GM03348 (cell line): ENCODE measurements around the gene RIT2.

Experiments used
- DNase-seq: peaks from one replicate; pipeline ENCODE4 v3.0.0; 2012; ENCODE audit warnings: low spot score

RIT2 gene

GRCh38 chr18:42925036-42925435 is 190.4 kb downstream of the RIT2 start:
- no peak for DNase-seq

GRCh38 chr18:42922363-42922762 is 193.1 kb downstream of the RIT2 start:
- no peak for DNase-seq

GRCh38 chr18:42921226-42921737 is 194.2 kb downstream of the RIT2 start:
- DNase-seq, result no peak

- no peak for DNase-seq
Measured at GRCh38 chr18:42920621-42921020, 194.9 kb downstream of the RIT2 start.

- DNase-seq, result no peak
Measured at GRCh38 chr18:42915299-42915698, 200.2 kb downstream of the RIT2 start.

- no peak for DNase-seq
Measured at GRCh38 chr18:42914476-42914875, 201.0 kb downstream of the RIT2 start.

GRCh38 chr18:42909095-42909494 is 206.4 kb downstream of the RIT2 start:
- no peak for DNase-seq

GRCh38 chr18:42906761-42907160 is 208.7 kb downstream of the RIT2 start:
- DNase-seq, result no peak

GRCh38 chr18:42901161-42901560 is 214.3 kb downstream of the RIT2 start:
- DNase-seq, result no peak

- DNase-seq, result no peak
Measured at GRCh38 chr18:42893977-42894376, 221.5 kb downstream of the RIT2 start.

GRCh38 chr18:42892181-42892580 is 223.3 kb downstream of the RIT2 start:
- no peak for DNase-seq

- DNase-seq, result no peak
Measured at GRCh38 chr18:42891705-42892104, 223.8 kb downstream of the RIT2 start.

- no peak for DNase-seq
Measured at GRCh38 chr18:42883169-42883568, 232.3 kb downstream of the RIT2 start.

- DNase-seq, result no peak
Measured at GRCh38 chr18:42882122-42882521, 233.4 kb downstream of the RIT2 start.

GRCh38 chr18:42872838-42873237 is 242.6 kb downstream of the RIT2 start:
- DNase-seq, result no peak

GRCh38 chr18:42864876-42865275 is 250.6 kb downstream of the RIT2 start:
- no peak for DNase-seq

GRCh38 chr18:42861271-42861670 is 254.2 kb downstream of the RIT2 start:
- no peak for DNase-seq

GRCh38 chr18:42860548-42860947 is 254.9 kb downstream of the RIT2 start:
- DNase-seq, result no peak

GRCh38 chr18:42860011-42860410 is 255.5 kb downstream of the RIT2 start:
- DNase-seq, result no peak

GRCh38 chr18:42854558-42854957 is 260.9 kb downstream of the RIT2 start:
- DNase-seq, result no peak

- no peak for DNase-seq
Measured at GRCh38 chr18:42850174-42851083, 265.1 kb downstream of the RIT2 start.

GRCh38 chr18:42839408-42839807 is 276.1 kb downstream of the RIT2 start:
- DNase-seq, result no peak

GRCh38 chr18:42838546-42839145 is 276.8 kb downstream of the RIT2 start:
- no peak for DNase-seq
